B cell (primary cell): Measurements from ENCODE around the gene CHMP6. TPM values are rescaled to one million over a fixed set of nuclear protein-coding genes. Genes with fewer than 3 reads are reported as not detected.

ENCODE experiments used
- ATAC-seq: fragments of 200-7000 bp; cut with Tn5 transposase; one replicate; pipeline ENCODE4 v1.10.0; 2021; ENCODE audit warnings: low read depth, mild to moderate bottlenecking, moderate number of reproducible peaks, moderate library complexity
- CTCF ChIA-PET: fragments of 350-600 bp; sonication (Branson Sonifier 250); formaldehyde crosslinking; loops from one replicate; lab custom pipeline; 2021; ENCODE audit warnings: antibody characterized with exemption, inconsistent platforms; lab: Charles Lee
- POLR2A ChIA-PET: fragments of 350-600 bp; sonication (Branson Sonifier 250); formaldehyde crosslinking; loops from one replicate; lab custom pipeline; 2021; ENCODE audit warnings: antibody characterized with exemption; lab: Charles Lee
- DNase-seq: peaks from one replicate; pipeline ENCODE4 v3.0.0; 2013
- H2AFZ ChIP-seq: 2 replicates; pipeline ENCODE4 v1.6.1; 2012; ENCODE audit warnings: mild to moderate bottlenecking, low read depth, low read length; ENCODE audit not compliant: insufficient read depth, poor library complexity, severe bottlenecking
- H3K27ac ChIP-seq, 2 donors: 1 replicate in 1 of 2; 2 replicates in 1 of 2; pipeline ENCODE4 v1.5.1; 2012 to 2013; ENCODE audit warnings: low read length in 2 of 2, mild to moderate bottlenecking in 2 of 2, moderate library complexity in 1 of 2
- H3K27me3 ChIP-seq, 4 experiments: fragments of 200-600 bp in 1 of 4; sonication (generic) in 1 of 4; replicated peaks in 1 of 4; 1 replicate in 2 of 4; 2 replicates in 2 of 4; pipeline versions ENCODE4 v1.6.1 to v1.7.0; 2013 to 2016; ENCODE audit warnings: low read length in 3 of 4, mild to moderate bottlenecking in 2 of 4, mixed read lengths in 1 of 4, moderate library complexity in 1 of 4; ENCODE audit not compliant: insufficient read depth in 4 of 4, control insufficient read depth in 3 of 4; ENCODE audit errors: control extremely low read depth in 1 of 4
- H3K36me3 ChIP-seq, 2 experiments: replicated peaks in 1 of 2; 1 replicate in 1 of 2; 2 replicates in 1 of 2; pipeline versions ENCODE4 v1.6.1 to v1.7.1; 2013; ENCODE audit warnings: low read length in 1 of 2; ENCODE audit not compliant: insufficient read depth in 2 of 2, control insufficient read depth in 1 of 2; ENCODE audit errors: control extremely low read depth in 1 of 2, extremely low read depth in 1 of 2
- H3K4me1 ChIP-seq, 2 donors: fragments of 200-600 bp in 1 of 2; sonication (generic) in 1 of 2; 1 replicate in 1 of 2; 2 replicates in 1 of 2; pipeline versions ENCODE4 v1.5.1 to v1.6.1; 2013 to 2017; ENCODE audit warnings: low read length in 2 of 2; ENCODE audit not compliant: control insufficient read depth in 2 of 2, insufficient read depth in 2 of 2
- H3K4me2 ChIP-seq: replicated peaks from 2 replicates; pipeline ENCODE3; 2012; ENCODE audit warnings: mild to moderate bottlenecking, low read depth, low read length; ENCODE audit not compliant: poor library complexity, severe bottlenecking
- H3K4me3 ChIP-seq, 5 experiments: fragments of 200-600 bp in 1 of 5; sonication (generic) in 1 of 5; 1 replicate in 3 of 5; 2 replicates in 2 of 5; pipeline versions ENCODE4 v1.5.1 to v1.7.0; 2011 to 2016; ENCODE audit warnings: low read length in 4 of 5, mild to moderate bottlenecking in 4 of 5, low read depth in 2 of 5, control low read depth in 1 of 5, moderate library complexity in 1 of 5; ENCODE audit not compliant: insufficient read depth in 1 of 5; ENCODE audit errors: control extremely low read depth in 1 of 5, extremely low read depth in 1 of 5
- H3K79me2 ChIP-seq: fragments of 200-600 bp; sonication (generic); one replicate; pipeline ENCODE4 v1.6.0; 2016; ENCODE audit warnings: low read length; ENCODE audit not compliant: control insufficient read depth, insufficient read depth
- H3K9ac ChIP-seq: fragments of 200-600 bp; sonication (generic); 2 replicates; pipeline ENCODE4 v1.6.1; 2017; ENCODE audit warnings: mild to moderate bottlenecking, low read length, moderate library complexity
- H3K9me3 ChIP-seq, 3 donors: one replicate each; pipeline versions ENCODE4 v1.6.1 to v1.7.1; 2013; ENCODE audit warnings: low read length in 2 of 3; ENCODE audit not compliant: control insufficient read depth in 2 of 3, insufficient read depth in 1 of 3; ENCODE audit errors: control extremely low read depth in 1 of 3
- H4K20me1 ChIP-seq: 2 replicates; pipeline ENCODE4 v1.6.0; 2012; ENCODE audit warnings: mild to moderate bottlenecking, low read length; ENCODE audit not compliant: insufficient read depth, control insufficient read depth, poor library complexity, severe bottlenecking
- H3K27ac Mint-ChIP-seq: one replicate; pipeline ENCODE4 v1.8.0; 2021; ENCODE audit warnings: mixed read lengths
- H3K27me3 Mint-ChIP-seq: one replicate; pipeline ENCODE4 v1.8.0; 2021; ENCODE audit warnings: mixed read lengths
- H3K4me1 Mint-ChIP-seq: one replicate; pipeline ENCODE4 v1.8.0; 2021; ENCODE audit warnings: mixed read lengths
- H3K4me3 Mint-ChIP-seq: one replicate; pipeline ENCODE4 v1.8.0; 2021; ENCODE audit warnings: mixed read lengths
- H3K9me3 Mint-ChIP-seq: one replicate; pipeline ENCODE4 v1.8.0; 2022; ENCODE audit warnings: mixed read lengths; ENCODE audit not compliant: insufficient read depth
- EZH2 ChIP-seq: IDR thresholded peaks from 2 replicates; pipeline ENCODE4 v1.6.1; 2012; ENCODE audit warnings: borderline replicate concordance, low read depth, mild to moderate bottlenecking, moderate library complexity, low read length; ENCODE audit not compliant: insufficient read depth, poor library complexity, severe bottlenecking
- WGBS: methylation state at CpG from one replicate; pipeline ENCODE4 v1.1.5; 2013; ENCODE audit warnings: missing lambda C conversion rate; ENCODE audit not compliant: insufficient coverage; 5-methylcytosine and 5-hydroxymethylcytosine counted together
- intact Hi-C: fragments of 100-400 bp; cut with micrococcal nuclease; formaldehyde crosslinking; loops from one replicate; pipeline ENCODE4 v1.10.0; 2022
- polyA plus RNA-seq: library from polyadenylated mRNA; depleted of rRNA; stranded (reverse); fragments of >200 nt; gene quantifications from 2 replicates; pipeline ENCODE4 v1.2.3, GENCODE V29; 2012
- total RNA-seq, 2 donors: library from RNA; stranded (reverse); fragments of 120-200 nt in 1 of 2; gene quantifications; 1 replicate in 1 of 2; 2 replicates in 1 of 2; pipeline versions ENCODE4 v1.2.3 to v1.2.4, GENCODE V29; 2013 to 2022
- TF ChIP-seq, protein P1 (sequence below): fragments of 200-600 bp; IDR thresholded peaks from one replicate; pipeline ENCODE4 v1.8.0; 2022; ENCODE audit warnings: antibody characterized with exemption, mild to moderate bottlenecking

The CHMP6 gene
- total and polyA plus RNA-seq, 2 donors (not counting 1 experiment from before 2014, with no cell fraction given), result 21.2 to 46.2 TPM

DNA sequence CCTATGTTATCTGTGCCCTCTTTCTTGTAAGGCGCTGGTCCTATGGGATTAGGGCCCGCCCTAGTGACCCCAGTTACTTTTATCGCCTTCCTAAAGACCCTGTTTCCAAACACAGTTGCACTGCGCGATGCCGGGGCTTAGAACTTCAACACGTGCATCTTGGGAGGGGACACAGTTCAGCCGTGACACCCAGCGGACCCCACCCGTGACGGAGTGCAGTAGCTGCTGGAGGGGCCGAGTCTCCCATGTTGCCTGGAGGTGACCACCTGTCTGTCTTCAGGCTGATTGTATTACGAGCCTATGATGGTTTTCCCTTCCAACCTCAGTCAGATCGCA lies 52.8 kb downstream of the CHMP6 start:
- H3K27ac ChIP-seq, result no peak overlapping the region
- no peak for TF ChIP-seq EZH2
- TF ChIP-seq, protein P1, sequence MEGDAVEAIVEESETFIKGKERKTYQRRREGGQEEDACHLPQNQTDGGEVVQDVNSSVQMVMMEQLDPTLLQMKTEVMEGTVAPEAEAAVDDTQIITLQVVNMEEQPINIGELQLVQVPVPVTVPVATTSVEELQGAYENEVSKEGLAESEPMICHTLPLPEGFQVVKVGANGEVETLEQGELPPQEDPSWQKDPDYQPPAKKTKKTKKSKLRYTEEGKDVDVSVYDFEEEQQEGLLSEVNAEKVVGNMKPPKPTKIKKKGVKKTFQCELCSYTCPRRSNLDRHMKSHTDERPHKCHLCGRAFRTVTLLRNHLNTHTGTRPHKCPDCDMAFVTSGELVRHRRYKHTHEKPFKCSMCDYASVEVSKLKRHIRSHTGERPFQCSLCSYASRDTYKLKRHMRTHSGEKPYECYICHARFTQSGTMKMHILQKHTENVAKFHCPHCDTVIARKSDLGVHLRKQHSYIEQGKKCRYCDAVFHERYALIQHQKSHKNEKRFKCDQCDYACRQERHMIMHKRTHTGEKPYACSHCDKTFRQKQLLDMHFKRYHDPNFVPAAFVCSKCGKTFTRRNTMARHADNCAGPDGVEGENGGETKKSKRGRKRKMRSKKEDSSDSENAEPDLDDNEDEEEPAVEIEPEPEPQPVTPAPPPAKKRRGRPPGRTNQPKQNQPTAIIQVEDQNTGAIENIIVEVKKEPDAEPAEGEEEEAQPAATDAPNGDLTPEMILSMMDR, result no peak
- 93% methylated on average over 14 of the region's 14 CpGs for WGBS
- no peaks in the 10 kb centered on the region for H3K36me3 ChIP-seq
- no peak overlapping the region for H2AFZ ChIP-seq
- no peak overlapping the region for H3K4me3 Mint-ChIP-seq
- H3K4me2 ChIP-seq, result no peak overlapping the region
- intact Hi-C loops, result no loop called here
- POLR2A ChIA-PET, result no interaction called here
- no peaks in the 10 kb centered on the region for H4K20me1 ChIP-seq
- H3K4me3 ChIP-seq, result no peak overlapping the region
- DNase-seq (no peak), ATAC-seq (no peak)
- H3K27me3 ChIP-seq, result peaks cover 0 to 11% (median 1%) of the 10 kb centered on the region in 4 experiments
- H3K4me1 Mint-ChIP-seq, result peaks cover 4% of the 10 kb centered on the region
- CTCF ChIA-PET, result no interaction called here
- no peaks in the 10 kb centered on the region for H3K9me3 Mint-ChIP-seq
- no peak overlapping the region for H3K9ac ChIP-seq
- no peak overlapping the region for H3K27ac Mint-ChIP-seq
- peaks cover 17% of the 10 kb centered on the region for H3K27me3 Mint-ChIP-seq
- no peaks in the 10 kb centered on the region for H3K79me2 ChIP-seq
- peaks cover 0 to 3% (median 0%) of the 10 kb centered on the region in 3 donors for H3K9me3 ChIP-seq
- peaks cover 0 to 5% of the 10 kb centered on the region in 2 donors for H3K4me1 ChIP-seq

DNA sequence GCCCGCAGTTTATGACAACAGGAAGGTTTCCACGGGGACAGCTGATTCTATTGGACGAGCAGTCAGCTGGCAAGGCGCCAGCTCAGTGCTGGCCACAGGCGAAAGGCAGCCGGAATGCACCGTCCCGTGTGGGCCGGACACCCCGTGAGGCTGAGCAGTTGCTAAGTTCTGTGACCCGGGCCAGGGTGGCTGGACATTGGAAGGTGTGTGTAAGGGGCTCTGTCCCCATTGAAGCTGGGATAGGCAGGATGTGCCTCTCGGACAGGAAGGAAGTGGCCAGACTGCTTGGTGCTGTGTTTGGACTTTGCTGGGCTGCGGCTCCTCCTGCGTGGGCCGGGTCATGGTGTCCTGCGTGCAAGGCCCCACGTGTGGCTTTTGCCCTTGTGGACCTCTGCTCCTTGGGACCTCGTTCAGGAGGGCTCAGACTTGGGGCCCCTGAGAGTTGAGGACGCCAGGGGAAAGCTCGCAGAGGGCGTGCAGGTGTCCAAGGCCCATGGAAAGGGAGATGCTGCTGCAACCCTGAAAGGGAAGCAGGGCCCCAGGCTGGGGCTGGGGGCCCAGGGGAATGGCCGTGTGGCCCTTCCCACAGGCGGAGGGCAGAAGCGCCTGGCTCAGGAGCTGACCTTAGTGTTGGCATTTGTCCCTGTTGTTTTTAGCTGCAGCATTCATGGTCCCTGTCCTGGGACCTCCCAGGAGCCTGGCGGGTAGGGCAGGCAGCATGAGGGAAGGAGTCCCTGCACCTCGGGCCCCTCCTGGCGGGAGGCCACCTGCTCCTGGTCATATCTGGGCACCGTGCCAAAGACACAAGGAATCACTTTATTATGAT lies 53.3 kb downstream of the CHMP6 start:
- Histone ChIP-seq H3K4me3 (no peak overlapping the region), H3K9ac (no peak overlapping the region), H3K9me3 (peaks cover 0 to 3% (median 0%) of the 10 kb centered on the region in 3 donors), H3K79me2 (no peaks in the 10 kb centered on the region), H2AFZ (no peak overlapping the region), H3K27me3 (peaks cover 0 to 8% (median 1%) of the 10 kb centered on the region in 4 experiments), H3K27ac (no peak overlapping the region), H4K20me1 (no peaks in the 10 kb centered on the region), H3K4me1 (peaks cover 0 to 11% of the 10 kb centered on the region in 2 donors), H3K36me3 (no peaks in the 10 kb centered on the region), H3K4me2 (no peak overlapping the region)
- Mint-ChIP-seq H3K27ac (no peak overlapping the region), H3K4me3 (no peak overlapping the region), H3K27me3 (peaks cover 19% of the 10 kb centered on the region), H3K4me1 (peaks cover 7% of the 10 kb centered on the region), H3K9me3 (no peaks in the 10 kb centered on the region)
- ATAC-seq (no peak), DNase-seq (no peak)
- 80% methylated on average over 25 of the region's 28 CpGs for WGBS
- CTCF ChIA-PET, result no interaction called here
- TF ChIP-seq, protein P1, result no peak
- TF ChIP-seq EZH2, result no peak
- POLR2A ChIA-PET, result no interaction called here
- intact Hi-C loops, result no loop called here
